Stimulated activated CD8-positive, alpha-beta memory T cell treated with anti-CD3 and anti-CD28 coated beads, Interleukin-7, amount 100 ng/mL, for 48 hours (primary cell): ENCODE measurements around the gene SP110.
"Not testable (repeated sequence)": the region's sequence is repeated elsewhere in the genome, so short reads cannot be mapped to it uniquely, and the experiment has no call there.

Source experiments
- DNase-seq, 2 donors: peaks; one replicate each; pipeline ENCODE4 v3.0.0-alpha.2; 2020; ENCODE audit warnings: low read depth in 1 of 2; ENCODE audit errors: extremely low read depth in 1 of 2

The SP110 gene

GRCh38 chr2:230219419-230220331 is at the start of gene SP110:
TSS of gene SP110 (minus strand) at chr2:230219984. CDS start at chr2:230216927, 3,057 bp downstream.
- peak; percentile 53 to 71 for DNase-seq

GRCh38 chr2:230268606-230269243 is 48.9 kb upstream of the SP110 start:
- DNase-seq, result no peak

- no peak for DNase-seq
Measured at GRCh38 chr2:230267556-230267955, 47.8 kb upstream of the SP110 start.

GRCh38 chr2:230267059-230267458 is 47.3 kb upstream of the SP110 start:
- DNase-seq, result no peak

- DNase-seq, result no peak
Measured at GRCh38 chr2:230266638-230267037, 46.9 kb upstream of the SP110 start.

GRCh38 chr2:230264945-230265344 is 45.2 kb upstream of the SP110 start:
- DNase-seq, result not testable (repeated sequence)

GRCh38 chr2:230262246-230262645 is 42.5 kb upstream of the SP110 start:
- no peak for DNase-seq

GRCh38 chr2:230258483-230258882 is 38.7 kb upstream of the SP110 start:
- no peak for DNase-seq

- DNase-seq, result no peak
Measured at GRCh38 chr2:230256733-230257332, 37.0 kb upstream of the SP110 start.

GRCh38 chr2:230254152-230254881 is 34.5 kb upstream of the SP110 start:
- no peak for DNase-seq

GRCh38 chr2:230250231-230250630 is 30.4 kb upstream of the SP110 start:
- DNase-seq, result no peak

- no peak for DNase-seq
Measured at GRCh38 chr2:230246206-230246605, 26.4 kb upstream of the SP110 start.

- no peak for DNase-seq
Measured at GRCh38 chr2:230244211-230244610, 24.4 kb upstream of the SP110 start.

- no peak for DNase-seq
Measured at GRCh38 chr2:230234845-230235244, 15.1 kb upstream of the SP110 start.

GRCh38 chr2:230234122-230234722 is 14.4 kb upstream of the SP110 start:
- DNase-seq, result no peak

GRCh38 chr2:230231251-230231650 is 11.5 kb upstream of the SP110 start:
- DNase-seq, result no peak

GRCh38 chr2:230230496-230231200 is 10.9 kb upstream of the SP110 start:
- no peak for DNase-seq

GRCh38 chr2:230230087-230230486 is 10.3 kb upstream of the SP110 start:
- no peak for DNase-seq

GRCh38 chr2:230227216-230227615 is 7.4 kb upstream of the SP110 start:
- DNase-seq, result no peak

GRCh38 chr2:230226051-230226551 is 6.3 kb upstream of the SP110 start:
- DNase-seq, result no peak
